GM13976 (cell line): ENCODE measurements around the gene RNASE8.

Experiments used
- DNase-seq: peaks from one replicate; pipeline ENCODE4 v3.0.0; 2012; ENCODE audit warnings: low spot score
- in situ Hi-C: fragments of 300-500 bp; cut with MboI; formaldehyde crosslinking; loops from one replicate; pipeline ENCODE4 v1.12.0; 2022; ENCODE audit warnings: low sequenced_read_pairs, mixed read lengths, inconsistent platforms; ENCODE audit not compliant: unreplicated experiment
- TF ChIP-seq, protein P1 (sequence below): IDR thresholded peaks from 2 replicates; pipeline ENCODE4 v1.5.1; 2012; ENCODE audit warnings: borderline replicate concordance, mild to moderate bottlenecking; ENCODE audit not compliant: insufficient read depth; ENCODE audit errors: extremely low read depth, missing control alignments, control extremely low read depth

The RNASE8 gene

DNA sequence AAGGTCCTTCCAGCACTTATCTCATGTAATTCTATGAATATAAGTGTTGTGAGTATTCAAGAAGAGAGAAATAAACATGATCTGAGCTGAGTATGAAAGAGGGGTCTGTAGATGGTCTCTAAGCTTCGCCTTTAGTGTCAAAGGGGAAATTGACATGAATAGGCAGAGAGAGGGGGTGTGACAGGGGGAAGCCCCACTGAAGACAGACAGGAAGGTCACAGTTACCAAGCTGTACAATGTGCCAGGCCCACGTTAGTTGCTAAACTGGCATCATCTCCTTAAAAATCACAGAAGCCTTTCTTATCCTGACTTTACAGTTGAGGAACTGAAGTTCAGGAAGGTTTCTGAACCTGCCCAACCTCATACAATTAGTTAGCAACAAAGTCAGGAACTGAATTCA, 20.1 kb downstream of the RNASE8 start:
- in situ Hi-C loops = no loop called here
- TF ChIP-seq, protein P1, sequence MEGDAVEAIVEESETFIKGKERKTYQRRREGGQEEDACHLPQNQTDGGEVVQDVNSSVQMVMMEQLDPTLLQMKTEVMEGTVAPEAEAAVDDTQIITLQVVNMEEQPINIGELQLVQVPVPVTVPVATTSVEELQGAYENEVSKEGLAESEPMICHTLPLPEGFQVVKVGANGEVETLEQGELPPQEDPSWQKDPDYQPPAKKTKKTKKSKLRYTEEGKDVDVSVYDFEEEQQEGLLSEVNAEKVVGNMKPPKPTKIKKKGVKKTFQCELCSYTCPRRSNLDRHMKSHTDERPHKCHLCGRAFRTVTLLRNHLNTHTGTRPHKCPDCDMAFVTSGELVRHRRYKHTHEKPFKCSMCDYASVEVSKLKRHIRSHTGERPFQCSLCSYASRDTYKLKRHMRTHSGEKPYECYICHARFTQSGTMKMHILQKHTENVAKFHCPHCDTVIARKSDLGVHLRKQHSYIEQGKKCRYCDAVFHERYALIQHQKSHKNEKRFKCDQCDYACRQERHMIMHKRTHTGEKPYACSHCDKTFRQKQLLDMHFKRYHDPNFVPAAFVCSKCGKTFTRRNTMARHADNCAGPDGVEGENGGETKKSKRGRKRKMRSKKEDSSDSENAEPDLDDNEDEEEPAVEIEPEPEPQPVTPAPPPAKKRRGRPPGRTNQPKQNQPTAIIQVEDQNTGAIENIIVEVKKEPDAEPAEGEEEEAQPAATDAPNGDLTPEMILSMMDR = no peak
- peak; percentile 21 for DNase-seq

DNA sequence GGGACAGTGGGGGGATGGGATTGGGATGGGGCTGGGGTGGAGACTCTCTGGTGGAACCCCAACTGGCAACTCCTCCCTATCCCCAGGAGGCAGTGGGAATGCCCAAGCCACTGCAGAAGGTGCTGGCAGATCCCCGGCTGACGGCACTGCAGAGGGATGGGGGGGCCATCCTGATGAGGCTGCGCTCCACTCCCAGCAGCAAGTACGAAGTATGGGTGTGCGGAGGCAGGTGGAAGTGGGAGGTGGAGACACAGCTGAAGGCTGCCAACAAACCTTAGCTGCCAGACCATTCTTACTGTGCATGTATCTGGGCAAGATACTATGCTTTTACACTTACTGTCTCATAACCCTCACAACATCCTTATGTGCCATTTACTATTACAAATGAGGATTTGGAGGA, 20.7 kb downstream of the RNASE8 start:
- peak; percentile 16 for DNase-seq

DNA sequence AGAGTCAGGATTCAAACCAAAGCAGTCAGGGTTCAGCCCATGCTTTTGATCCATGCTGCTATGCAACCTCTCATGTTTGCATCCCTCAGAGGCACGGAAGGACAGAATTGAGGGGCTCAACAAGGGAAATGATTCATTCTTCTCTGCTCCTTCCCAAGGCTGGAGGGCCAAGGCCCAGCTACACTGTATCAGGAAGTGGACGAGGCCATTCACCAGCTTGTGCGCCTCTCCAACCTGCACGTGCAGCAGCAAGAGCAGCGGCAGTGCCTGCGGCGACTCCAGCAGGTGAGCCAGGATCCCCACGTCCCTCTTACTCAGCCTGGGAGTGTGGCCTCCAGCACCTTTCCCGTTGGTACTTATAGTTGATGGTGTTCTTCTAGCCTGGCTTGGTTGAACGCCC, 21.1 kb downstream of the RNASE8 start:
- DNase-seq = no peak
- TF ChIP-seq, protein P1 = no peak
- in situ Hi-C loops = no loop called here

More for the DNA sequence above, 20.7 kb downstream of the RNASE8 start:
- in situ Hi-C loops = no loop called here
- TF ChIP-seq, protein P1 = no peak

DNA sequence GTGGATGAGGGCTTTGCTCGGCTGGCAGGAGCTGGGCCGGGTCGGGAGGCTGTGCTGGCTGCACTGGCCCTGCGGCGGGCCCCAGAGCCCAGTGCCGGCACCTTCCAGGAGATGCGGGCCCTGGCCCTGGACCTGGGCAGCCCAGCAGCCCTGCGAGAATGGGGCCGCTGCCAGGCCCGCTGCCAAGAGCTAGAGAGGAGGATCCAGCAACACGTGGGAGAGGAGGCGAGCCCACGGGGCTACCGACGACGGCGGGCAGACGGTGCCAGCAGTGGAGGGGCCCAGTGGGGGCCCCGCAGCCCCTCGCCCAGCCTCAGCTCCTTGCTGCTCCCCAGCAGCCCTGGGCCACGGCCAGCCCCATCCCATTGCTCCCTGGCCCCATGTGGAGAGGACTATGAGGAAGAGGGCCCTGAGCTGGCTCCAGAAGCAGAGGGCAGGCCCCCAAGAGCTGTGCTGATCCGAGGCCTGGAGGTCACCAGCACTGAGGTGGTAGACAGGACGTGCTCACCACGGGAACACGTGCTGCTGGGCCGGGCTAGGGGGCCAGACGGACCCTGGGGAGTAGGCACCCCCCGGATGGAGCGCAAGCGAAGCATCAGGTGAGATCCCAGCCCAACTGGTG, 24.0 kb downstream of the RNASE8 start:
- in situ Hi-C loops = no loop called here
- DNase-seq = peak; percentile 23
- TF ChIP-seq, protein P1 = no peak

DNA sequence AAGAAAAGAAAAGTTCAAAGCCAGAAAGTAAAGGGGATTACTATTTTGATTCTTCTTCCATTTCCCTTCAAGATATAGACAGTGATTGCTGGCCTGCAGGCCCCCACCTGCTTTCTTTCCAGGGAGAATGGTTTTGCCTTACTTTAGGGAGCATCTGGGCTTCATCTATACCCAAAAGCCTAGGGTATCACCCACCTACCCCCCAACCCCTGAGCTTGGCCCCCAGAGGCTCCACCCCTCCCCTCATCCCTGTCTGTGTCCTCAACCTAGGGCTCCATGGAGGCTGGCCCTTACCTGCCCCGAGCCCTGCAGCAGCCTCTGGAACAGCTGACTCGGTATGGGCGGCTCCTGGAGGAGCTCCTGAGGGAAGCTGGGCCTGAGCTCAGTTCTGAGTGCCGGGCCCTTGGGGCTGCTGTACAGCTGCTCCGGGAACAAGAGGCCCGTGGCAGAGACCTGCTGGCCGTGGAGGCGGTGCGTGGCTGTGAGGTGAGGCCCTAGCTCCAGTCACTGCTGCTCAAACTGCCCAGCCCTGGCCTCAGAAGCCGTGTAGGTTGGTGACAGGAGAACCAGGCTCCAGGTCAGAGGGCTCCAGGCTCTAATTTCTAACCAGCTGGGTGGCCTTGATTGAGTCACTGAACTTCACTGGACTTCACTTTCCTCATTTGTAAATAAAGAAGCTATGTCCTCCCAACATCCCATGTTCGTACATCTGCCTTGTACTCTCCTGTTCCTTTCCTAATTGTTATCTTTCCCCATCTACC, 26.1 kb downstream of the RNASE8 start:
- TF ChIP-seq, protein P1 = no peak
- in situ Hi-C loops = no loop called here
- peak; percentile 15 for DNase-seq

DNA sequence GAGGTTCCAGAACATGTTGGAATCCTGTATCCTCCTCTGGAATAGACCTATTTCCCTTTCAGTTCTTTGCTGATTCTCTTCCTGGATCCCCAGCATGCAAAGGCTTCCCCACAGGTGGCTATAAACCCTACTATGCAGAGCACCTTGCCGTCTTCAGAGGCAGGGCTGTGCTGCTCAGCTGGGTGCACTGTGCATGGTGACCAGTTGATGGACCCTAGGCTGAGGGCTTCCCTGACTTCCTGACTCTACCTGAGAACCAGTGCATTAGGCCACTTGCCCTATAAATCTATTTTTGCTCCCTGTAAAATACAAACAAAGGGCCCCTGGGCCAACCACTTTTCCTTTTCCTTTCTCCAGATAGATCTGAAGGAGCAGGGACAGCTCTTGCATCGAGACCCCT, 26.8 kb downstream of the RNASE8 start:
- TF ChIP-seq, protein P1 = no peak
- in situ Hi-C loops = no loop called here
- peak; percentile 17 for DNase-seq
